Measurements from ENCODE around the gene DEGS2. TPM values are rescaled to one million over a fixed set of nuclear protein-coding genes. Genes with fewer than 3 reads are reported as not detected.

DEGS2 gene
- total RNA-seq, 6 donors from 2014 or later = 2.0 to 19.9 (median 5.4) TPM

DNA sequence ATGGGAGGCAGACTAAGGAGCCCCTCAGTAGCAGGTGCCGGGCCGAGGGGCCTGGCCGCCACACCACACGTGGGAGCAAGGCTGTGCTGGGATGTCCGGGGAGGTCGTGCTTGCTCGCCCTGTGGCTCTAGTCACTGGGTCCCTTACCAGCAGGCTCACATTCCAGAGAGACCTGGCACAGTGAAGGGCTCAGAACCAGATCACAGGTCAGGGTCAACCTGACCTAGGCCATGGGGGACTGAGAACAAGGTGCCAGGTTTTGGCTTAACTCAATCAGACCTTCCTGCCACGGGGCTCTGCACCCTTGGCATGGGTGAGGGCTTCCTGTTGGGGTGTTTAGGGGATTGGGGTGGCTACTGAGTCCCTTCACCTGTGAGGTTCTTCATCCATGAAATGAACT lies 22.3 kb downstream of the DEGS2 start:
- TF ChIP-seq POLR2AphosphoS5 (IDR thresholded peaks at IDR 0.05) = no peak
- no peak for TF ChIP-seq POLR2A (IDR thresholded peaks at IDR 0.05)
- no peak for TF ChIP-seq EP300 (IDR thresholded peaks at IDR 0.05)
- TF ChIP-seq, protein P1, sequence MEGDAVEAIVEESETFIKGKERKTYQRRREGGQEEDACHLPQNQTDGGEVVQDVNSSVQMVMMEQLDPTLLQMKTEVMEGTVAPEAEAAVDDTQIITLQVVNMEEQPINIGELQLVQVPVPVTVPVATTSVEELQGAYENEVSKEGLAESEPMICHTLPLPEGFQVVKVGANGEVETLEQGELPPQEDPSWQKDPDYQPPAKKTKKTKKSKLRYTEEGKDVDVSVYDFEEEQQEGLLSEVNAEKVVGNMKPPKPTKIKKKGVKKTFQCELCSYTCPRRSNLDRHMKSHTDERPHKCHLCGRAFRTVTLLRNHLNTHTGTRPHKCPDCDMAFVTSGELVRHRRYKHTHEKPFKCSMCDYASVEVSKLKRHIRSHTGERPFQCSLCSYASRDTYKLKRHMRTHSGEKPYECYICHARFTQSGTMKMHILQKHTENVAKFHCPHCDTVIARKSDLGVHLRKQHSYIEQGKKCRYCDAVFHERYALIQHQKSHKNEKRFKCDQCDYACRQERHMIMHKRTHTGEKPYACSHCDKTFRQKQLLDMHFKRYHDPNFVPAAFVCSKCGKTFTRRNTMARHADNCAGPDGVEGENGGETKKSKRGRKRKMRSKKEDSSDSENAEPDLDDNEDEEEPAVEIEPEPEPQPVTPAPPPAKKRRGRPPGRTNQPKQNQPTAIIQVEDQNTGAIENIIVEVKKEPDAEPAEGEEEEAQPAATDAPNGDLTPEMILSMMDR (IDR thresholded peaks at IDR 0.05) = no peak
- Histone ChIP-seq H3K9me3 (no peaks in the 10 kb centered on the region), H3K27ac (no peak overlapping the region), H3K4me1 (peaks cover 11 to 31% (median 23%) of the 10 kb centered on the region in 4 donors), H3K4me3 (no peak overlapping the region), H3K36me3 (peaks cover 0 to 43% (median 21%) of the 10 kb centered on the region in 4 donors), H3K27me3 (no peaks in the 10 kb centered on the region)
- WGBS, 2 donors = 91 to 100% methylated on average over 7 to 8 of the region's 8 CpGs
- DNase-seq = no peak
- ATAC-seq (ENCODE audit: low FRiP score in 2 of 2) = no peak

DNA sequence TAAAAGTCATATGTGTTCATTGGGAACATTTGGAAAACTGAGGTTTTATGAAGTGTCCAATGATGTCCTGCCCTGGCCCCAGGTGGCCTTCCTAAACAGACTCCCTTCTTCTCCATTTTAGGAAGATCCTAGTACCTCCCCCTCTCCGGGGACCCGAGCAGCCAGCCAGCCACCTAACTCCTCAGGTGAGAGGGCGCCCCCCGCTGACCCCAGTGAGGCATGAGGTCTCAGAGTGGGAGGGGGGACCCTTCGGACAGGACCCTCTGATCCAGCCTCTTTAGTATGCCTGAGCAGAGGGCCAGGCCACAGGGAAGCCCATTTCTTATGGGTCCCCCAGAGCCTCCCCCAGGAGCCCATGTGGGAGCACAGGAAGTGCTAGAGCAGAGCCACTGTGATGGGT lies 23.7 kb downstream of the DEGS2 start:
- no peaks in the 10 kb centered on the region for H3K27me3 ChIP-seq
- ATAC-seq (ENCODE audit: low FRiP score in 2 of 2) (no peak), DNase-seq (no peak)
- WGBS, 2 donors = 88 to 90% methylated on average over 2 to 5 of the region's 5 CpGs
- H3K4me3 ChIP-seq = no peak overlapping the region
- no peak overlapping the region for H3K27ac ChIP-seq
- H3K36me3 ChIP-seq = peaks cover 0 to 52% (median 28%) of the 10 kb centered on the region in 4 donors
- H3K4me1 ChIP-seq = peaks cover 6 to 27% (median 11%) of the 10 kb centered on the region in 4 donors
- H3K9me3 ChIP-seq = no peaks in the 10 kb centered on the region
- no peak for TF ChIP-seq POLR2AphosphoS5 (IDR thresholded peaks at IDR 0.05)
- no peak for TF ChIP-seq POLR2A (IDR thresholded peaks at IDR 0.05)
- TF ChIP-seq EP300 (IDR thresholded peaks at IDR 0.05) = no peak
- TF ChIP-seq, protein P1 (IDR thresholded peaks at IDR 0.05) = no peak

DNA sequence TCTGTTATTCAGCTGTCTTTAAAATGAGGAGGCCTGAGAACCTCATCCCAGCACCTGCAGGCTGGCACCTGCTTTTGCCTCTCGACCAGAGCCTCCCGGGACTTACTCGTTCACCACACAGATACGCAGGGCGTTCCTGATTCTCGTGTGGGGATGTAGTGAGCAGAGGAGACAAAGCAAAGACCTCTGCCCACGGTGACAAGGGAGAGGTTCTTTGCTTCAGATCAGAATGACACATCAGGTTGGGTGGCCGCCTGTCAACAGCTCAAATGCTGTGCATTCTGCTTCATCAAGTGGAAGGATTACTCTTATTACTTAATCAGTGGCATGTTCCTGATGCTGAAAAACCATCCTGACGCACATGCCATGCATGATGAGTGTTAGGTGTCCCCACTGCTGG lies 24.4 kb downstream of the DEGS2 start:
- Histone ChIP-seq H3K27ac (no peak overlapping the region), H3K36me3 (peaks cover 0 to 59% (median 32%) of the 10 kb centered on the region in 4 donors)
- DNase-seq = no peak

DNA sequence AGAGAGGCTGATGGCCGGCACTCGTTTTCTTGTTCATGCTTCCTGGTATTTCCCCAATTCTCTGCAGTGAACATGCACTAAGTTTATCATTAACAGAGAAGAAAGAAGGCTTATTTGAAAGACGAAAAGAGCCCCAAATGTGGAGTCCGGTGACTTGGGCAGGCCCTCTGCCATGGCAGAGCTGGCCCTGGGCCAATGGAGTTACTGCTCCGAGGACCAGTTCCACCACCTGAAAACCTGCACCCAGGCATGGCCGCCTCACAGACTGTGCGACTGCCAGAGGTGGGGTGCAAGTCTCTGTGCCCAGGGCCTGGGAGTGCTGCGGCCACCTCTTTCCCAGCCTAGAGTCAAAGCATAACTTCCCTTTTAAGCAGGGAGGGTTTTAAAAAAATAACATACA lies 24.9 kb downstream of the DEGS2 start:
- peaks cover 0 to 23% (median 6%) of the 10 kb centered on the region in 4 donors for H3K4me1 ChIP-seq

More for the DNA sequence above, 24.4 kb downstream of the DEGS2 start:
- TF ChIP-seq EP300 (IDR thresholded peaks at IDR 0.05) = no peak
- TF ChIP-seq POLR2AphosphoS5 (IDR thresholded peaks at IDR 0.05) = no peak
- TF ChIP-seq, protein P1 (IDR thresholded peaks at IDR 0.05) = no peak
- no peak for TF ChIP-seq POLR2A (IDR thresholded peaks at IDR 0.05)
- peaks cover 0 to 26% (median 6%) of the 10 kb centered on the region in 4 donors for H3K4me1 ChIP-seq
- no peaks in the 10 kb centered on the region for H3K27me3 ChIP-seq
- ATAC-seq (ENCODE audit: low FRiP score in 2 of 2) = no peak
- H3K9me3 ChIP-seq = no peaks in the 10 kb centered on the region
- WGBS, 2 donors = 92 to 96% methylated on average over 6 to 9 of the region's 9 CpGs
- H3K4me3 ChIP-seq = no peak overlapping the region

More for the DNA sequence above, 24.9 kb downstream of the DEGS2 start:
- Histone ChIP-seq H3K9me3 (no peaks in the 10 kb centered on the region), H3K36me3 (peaks cover 0 to 61% (median 34%) of the 10 kb centered on the region in 4 donors), H3K27ac (no peak overlapping the region), H3K4me3 (no peak overlapping the region), H3K27me3 (no peaks in the 10 kb centered on the region)
- no peak for TF ChIP-seq EP300 (IDR thresholded peaks at IDR 0.05)
- no peak for TF ChIP-seq POLR2A (IDR thresholded peaks at IDR 0.05)
- no peak for TF ChIP-seq POLR2AphosphoS5 (IDR thresholded peaks at IDR 0.05)
- TF ChIP-seq, protein P1 (IDR thresholded peaks at IDR 0.05) = no peak
- WGBS, 2 donors = 77 to 84% methylated on average over 7 to 8 of the region's 8 CpGs
- DNase-seq = no peak
- no peak for ATAC-seq (ENCODE audit: low FRiP score in 2 of 2)

Measured in upper lobe of left lung (tissue), 6 donors.